Coronary artery (tissue), 2 donors: ENCODE measurements around the gene GJD3.
"Not testable (repeated sequence)": the region's sequence is repeated elsewhere in the genome, so short reads cannot be mapped to it uniquely, and the experiment has no call there.

Experiments used
- DNase-seq: peaks from one replicate; pipeline ENCODE4 v3.0.0-alpha.2; 2017; ENCODE audit warnings: low spot score
- H3K27ac ChIP-seq, 2 donors: fragments of 200-600 bp; sonication (generic); one replicate each; pipeline ENCODE4 v1.5.1; 2016 to 2019
- H3K4me3 ChIP-seq: fragments of 200-600 bp; sonication (generic); 2 replicates; pipeline ENCODE4 v1.5.1; 2016; ENCODE audit warnings: mild to moderate bottlenecking, moderate library complexity
- CTCF ChIP-seq: fragments of 200-600 bp; sonication (generic); IDR thresholded peaks from one replicate; pipeline ENCODE4 v1.5.1; 2019; ENCODE audit warnings: antibody characterized with exemption

The GJD3 gene

GRCh38 chr17:40364121-40364861 lies at the start of gene GJD3:
Gene GJD3, minus strand, starts transcription at chr17:40364737. Its CDS starts 922 bp downstream, at chr17:40363815.
- no peak within 1 kb of the TSS for H3K27ac ChIP-seq
- no peak for DNase-seq
- TF ChIP-seq CTCF = no peak
- peak within 1 kb of the TSS; percentile 78 for H3K4me3 ChIP-seq

- H3K4me3 ChIP-seq, DNase-seq, H3K27ac ChIP-seq: not testable (repeated sequence)
Measured at GRCh38 chr17:40414312-40414711, 49.8 kb upstream of the GJD3 start.

- no peak for DNase-seq
- H3K4me3 ChIP-seq = no peak overlapping the region
- H3K27ac ChIP-seq = no peak overlapping the region
- TF ChIP-seq CTCF = no peak
Measured at GRCh38 chr17:40412880-40413279, 48.3 kb upstream of the GJD3 start.

- H3K27ac ChIP-seq = no peak overlapping the region
- no peak overlapping the region for H3K4me3 ChIP-seq
- TF ChIP-seq CTCF = no peak
- DNase-seq = no peak
Measured at GRCh38 chr17:40411821-40412220, 47.3 kb upstream of the GJD3 start.

- no peak for DNase-seq
- H3K4me3 ChIP-seq = no peak overlapping the region
- no peak for TF ChIP-seq CTCF
- H3K27ac ChIP-seq = no peak overlapping the region
Measured at GRCh38 chr17:40410082-40410481, 45.5 kb upstream of the GJD3 start.

GRCh38 chr17:40409540-40409939 lies 45.0 kb upstream of the GJD3 start:
- not testable (repeated sequence) for DNase-seq, H3K4me3 ChIP-seq, H3K27ac ChIP-seq

GRCh38 chr17:40407460-40407859 lies 42.9 kb upstream of the GJD3 start:
- no peak overlapping the region for H3K4me3 ChIP-seq
- no peak overlapping the region for H3K27ac ChIP-seq
- TF ChIP-seq CTCF = no peak
- no peak for DNase-seq

GRCh38 chr17:40404003-40404402 lies 39.5 kb upstream of the GJD3 start:
- Histone ChIP-seq H3K27ac (no peak overlapping the region), H3K4me3 (no peak overlapping the region)
- no peak for DNase-seq
- no peak for TF ChIP-seq CTCF
